ENCODE results near the gene FAM124B.

The FAM124B gene

DNA sequence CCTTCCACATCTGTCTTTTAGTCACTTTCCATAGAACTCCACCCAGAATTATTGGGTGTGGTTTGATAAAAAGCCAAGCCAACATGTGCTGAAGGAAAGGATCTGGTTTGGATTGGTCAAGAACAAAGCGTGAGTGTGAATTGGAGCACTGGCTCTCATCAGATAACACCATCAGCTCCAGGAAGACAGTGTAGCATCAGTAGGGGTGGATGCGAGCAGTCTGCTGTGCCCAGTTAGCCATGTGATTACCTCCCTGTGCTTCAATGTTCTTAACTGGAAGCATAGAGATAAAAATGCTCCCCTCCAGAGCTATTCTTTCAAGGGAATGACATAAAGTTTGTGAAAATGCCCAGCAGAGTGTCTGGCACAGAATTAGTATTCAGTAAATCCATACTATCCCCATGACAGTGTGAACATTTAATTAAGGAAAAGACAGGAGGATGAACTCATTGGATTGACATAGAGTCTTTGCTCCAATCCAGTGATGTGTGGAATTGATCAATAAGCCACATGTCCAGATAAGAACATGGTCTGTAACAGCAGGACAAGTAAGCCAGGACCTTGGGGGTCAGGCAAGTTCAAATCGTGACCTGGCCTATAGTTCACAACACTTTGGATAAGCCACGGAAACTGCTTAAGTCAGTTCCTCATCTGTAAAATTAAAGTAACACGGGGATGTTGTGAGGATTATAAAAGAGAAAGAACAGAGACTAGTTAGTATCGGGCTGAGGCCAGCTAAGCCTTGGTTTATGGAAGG is 68.0 kb downstream of the FAM124B start:
- DNase-seq = no peak

DNA sequence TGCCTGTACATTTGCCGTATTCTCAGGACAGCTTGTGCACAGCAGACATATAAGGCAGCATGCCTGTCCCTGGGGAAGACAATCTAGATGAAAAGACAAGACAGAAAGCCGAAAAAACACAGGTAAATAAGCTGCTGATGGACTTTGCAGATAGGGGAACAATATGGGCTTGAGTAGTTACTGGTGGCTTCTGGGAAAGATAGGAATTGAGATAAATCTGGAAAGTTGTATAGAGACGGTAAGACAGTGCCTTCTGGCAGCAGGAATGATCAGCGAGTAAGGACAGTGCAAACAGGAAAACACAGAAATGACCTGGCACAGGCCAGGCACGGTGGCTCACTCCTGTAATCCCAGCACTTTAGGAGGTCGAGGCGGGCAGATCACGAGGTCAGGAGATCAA is 70.2 kb downstream of the FAM124B start:
- no peak for DNase-seq

DNA sequence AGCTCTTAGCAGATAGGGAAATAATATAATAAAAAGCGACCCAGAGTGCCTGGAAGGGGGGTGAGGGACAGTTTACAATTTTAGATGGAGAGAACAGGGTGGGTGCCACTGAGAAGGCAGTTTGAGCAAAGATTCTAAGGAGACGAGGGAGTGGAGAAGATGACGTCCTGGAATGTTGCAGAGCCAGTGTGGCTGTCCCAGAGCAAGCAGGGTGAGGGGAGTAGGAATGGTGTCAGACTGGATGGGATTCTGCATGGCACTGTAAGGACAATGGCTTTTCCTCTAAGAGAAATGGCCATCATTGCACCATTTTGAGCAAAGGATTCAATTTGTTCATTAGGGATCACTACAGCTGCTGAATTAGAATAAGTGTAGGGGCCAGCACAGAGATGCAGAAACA is 73.1 kb downstream of the FAM124B start:
- no peak for DNase-seq
